Choroid plexus epithelial cell (primary cell): ENCODE data around the gene KRTAP12-2.
"Not testable (repeated sequence)": the region's sequence is repeated elsewhere in the genome, so short reads cannot be mapped to it uniquely, and the experiment has no call there.

Experiments
- DNase-seq: peaks from one replicate; pipeline ENCODE4 v3.0.0-alpha.2; 2010; ENCODE audit warnings: low read depth
- H3K4me3 ChIP-seq: 2 replicates; pipeline ENCODE4 v1.5.1; 2011; ENCODE audit warnings: low read depth, mild to moderate bottlenecking, control low read depth, low read length, moderate library complexity
- CTCF ChIP-seq: conservative IDR thresholded peaks from 2 replicates; pipeline ENCODE4 v1.5.1; 2011; ENCODE audit warnings: low read depth, mild to moderate bottlenecking, control low read depth, inconsistent platforms, low read length, moderate library complexity

Gene KRTAP12-2

DNA sequence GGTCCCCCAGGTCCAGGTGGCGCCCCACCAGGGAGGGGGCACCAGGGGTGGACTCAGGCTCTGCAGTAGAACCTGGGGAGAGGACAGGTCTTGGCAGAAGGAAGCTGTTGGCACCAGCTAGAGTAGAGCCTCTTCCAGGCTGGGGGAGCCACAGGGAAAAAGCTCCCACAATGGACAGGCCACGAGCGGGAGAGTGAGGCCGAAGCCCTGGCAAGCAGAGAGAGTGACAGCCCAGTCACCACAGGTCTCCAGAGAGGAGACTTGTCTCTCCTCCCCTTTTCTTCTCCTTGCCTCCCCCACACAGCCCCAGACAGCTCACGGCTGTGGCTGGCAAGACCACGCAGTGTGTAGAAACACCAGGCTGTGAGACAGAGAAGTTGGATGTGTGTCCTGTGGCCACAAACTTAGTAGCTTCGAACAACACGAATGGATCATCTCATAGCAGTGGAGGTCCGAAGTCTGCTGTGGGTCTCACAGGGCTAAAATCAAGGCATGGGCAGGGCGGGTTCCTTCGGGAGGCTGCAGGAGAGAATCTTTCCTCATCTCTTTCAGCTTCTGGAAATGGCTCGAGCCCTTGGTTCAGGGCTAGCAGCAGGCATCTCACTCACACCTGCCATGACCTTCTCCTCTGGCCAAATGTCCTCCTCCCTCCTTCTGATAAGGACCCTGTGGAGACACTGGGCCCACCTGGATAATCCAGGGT is 15.6 kb downstream of the KRTAP12-2 start:
- no peak for DNase-seq
- H3K4me3 ChIP-seq = no peak overlapping the region

DNA sequence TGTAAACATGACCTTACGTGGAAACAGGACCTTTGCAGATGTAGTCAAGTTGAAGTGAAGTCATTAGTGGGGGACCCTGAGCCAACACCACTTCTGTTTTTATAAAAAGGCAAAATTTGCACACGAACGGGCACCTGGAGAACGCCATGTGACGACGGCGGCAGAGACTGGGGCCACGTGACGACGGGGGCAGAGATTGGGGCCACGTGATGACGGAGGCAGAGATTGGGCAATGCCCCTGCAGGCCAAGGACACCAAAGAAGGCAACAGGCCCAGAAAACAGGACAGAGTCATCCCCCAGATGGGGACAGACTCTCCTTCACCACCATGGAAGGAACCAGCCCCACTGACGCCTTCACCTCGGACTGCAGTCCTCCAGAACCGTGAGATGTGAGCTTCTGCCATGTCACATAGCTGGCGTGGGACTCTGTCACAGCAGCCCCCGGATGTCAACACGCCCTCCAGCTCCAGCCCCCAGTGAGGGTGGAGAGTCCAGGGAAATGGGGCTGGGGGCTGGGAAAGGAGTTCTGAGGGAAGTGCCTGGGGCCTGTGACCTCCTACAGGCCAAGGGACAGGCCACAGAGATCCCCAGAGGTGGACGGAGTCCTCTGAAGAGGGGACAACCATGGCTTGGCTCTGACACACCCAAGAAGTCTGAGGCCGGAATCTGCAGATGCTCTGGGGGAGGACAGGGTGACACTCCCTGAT is 16.3 kb downstream of the KRTAP12-2 start:
- DNase-seq = no peak
- H3K4me3 ChIP-seq = no peak overlapping the region
- no peak for TF ChIP-seq CTCF

More for the DNA sequence above, 15.6 kb downstream of the KRTAP12-2 start:
- TF ChIP-seq CTCF = no peak

DNA sequence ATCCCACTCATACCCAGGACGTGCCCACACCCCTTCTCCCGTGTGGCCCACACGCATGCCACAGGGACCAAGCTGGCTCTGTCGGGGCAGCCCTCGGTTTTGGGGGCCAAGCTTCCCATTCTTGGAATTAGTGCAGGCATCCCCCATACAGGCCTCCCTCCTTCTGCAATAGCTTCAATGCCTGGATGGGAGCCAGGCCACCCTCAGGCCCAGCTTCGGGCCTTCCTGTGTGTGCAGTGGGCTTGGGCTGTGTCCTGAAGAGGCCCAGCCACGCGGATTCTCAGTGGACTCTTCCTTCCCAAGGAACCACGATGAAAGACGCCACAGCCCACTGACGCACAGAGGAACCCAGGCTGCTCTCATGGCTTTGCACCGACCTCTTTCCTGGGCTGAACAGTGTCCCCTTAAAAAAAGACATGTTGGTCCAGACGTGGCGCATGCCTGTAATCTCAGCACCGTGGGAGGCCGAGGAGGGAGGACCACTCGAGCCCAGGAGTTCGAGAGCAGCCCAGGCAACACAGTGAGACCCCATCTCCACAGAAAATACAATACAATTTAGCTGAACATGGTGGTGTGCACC is 17.1 kb downstream of the KRTAP12-2 start:
- TF ChIP-seq CTCF = no peak
- no peak overlapping the region for H3K4me3 ChIP-seq
- no peak for DNase-seq

- DNase-seq = no peak
- no peak for TF ChIP-seq CTCF
- no peak overlapping the region for H3K4me3 ChIP-seq
These were observed 18.0 kb downstream of the KRTAP12-2 start for GRCh38 chr21:44648557-44649311.

GRCh38 chr21:44647222-44647552 is 19.5 kb downstream of the KRTAP12-2 start:
- H3K4me3 ChIP-seq = no peak overlapping the region
- no peak for TF ChIP-seq CTCF
- DNase-seq = no peak

DNA sequence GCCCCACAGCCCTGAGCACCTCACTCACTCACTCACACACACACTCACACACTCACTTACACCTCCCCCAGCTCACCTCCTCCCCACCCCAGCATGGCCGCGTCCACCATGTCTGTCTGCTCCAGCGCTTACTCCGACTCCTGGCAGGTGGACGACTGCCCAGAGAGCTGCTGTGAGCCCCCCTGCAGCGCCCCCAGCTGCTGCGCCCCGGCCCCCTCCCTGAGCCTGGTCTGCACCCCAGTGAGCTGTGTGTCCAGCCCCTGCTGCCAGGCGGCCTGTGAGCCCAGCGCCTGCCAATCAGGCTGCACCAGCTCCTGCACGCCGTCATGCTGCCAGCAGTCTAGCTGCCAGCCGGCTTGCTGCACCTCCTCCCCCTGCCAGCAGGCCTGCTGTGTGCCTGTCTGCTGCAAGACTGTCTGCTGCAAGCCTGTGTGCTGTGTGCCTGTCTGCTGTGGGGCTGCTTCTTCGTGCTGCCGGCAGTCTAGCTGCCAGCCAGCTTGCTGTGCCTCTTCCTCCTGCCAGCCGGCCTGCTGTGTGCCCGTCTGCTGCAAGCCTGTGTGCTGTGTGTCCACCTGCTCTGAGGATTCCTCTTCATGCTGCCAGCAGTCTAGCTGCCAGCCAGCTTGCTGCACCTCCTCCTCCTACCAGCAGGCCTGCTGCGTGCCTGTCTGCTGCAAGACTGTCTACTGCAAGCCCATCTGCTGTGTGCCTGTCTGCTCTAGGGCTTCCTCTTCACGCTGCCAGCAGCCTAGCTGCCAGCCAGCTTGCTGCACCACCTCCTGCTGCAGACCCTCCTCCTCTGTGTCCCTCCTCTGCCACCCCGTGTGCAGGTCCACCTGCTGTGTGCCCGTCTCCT is 20.1 kb downstream of the KRTAP12-2 start, which contains the start of gene KRTAP10-11:
Gene KRTAP10-11 (plus strand): TSS at position 49 of the 856 bp plus-strand sequence. CDS start 45 bp downstream, at position 94.
- H3K4me3 ChIP-seq, DNase-seq: not testable (repeated sequence)

- H3K4me3 ChIP-seq = no peak overlapping the region
- no peak for DNase-seq
- no peak for TF ChIP-seq CTCF
These were observed 21.8 kb downstream of the KRTAP12-2 start for GRCh38 chr21:44644878-44645277.
